SK-N-SH (cell line): ENCODE data around the gene MUSTN1. TPM values are rescaled to one million over a fixed set of nuclear protein-coding genes. Genes with fewer than 3 reads are reported as not detected.

ENCODE experiments used
- CTCF ChIA-PET: fragments of 300-600, 350-600 bp; formaldehyde crosslinking; extraction: SDS; loops from one replicate; lab custom pipeline; 2021; lab: Yijun Ruan, JAX
- POLR2A ChIA-PET: fragments of 350-600 bp; sonication (Branson Sonifier 250); formaldehyde crosslinking; extraction: SDS; loops from one replicate; lab custom pipeline; 2020; ENCODE audit warnings: antibody characterized with exemption, inconsistent platforms; lab: Yijun Ruan, JAX
- DNase-seq: peaks from one replicate; pipeline ENCODE4 v3.0.0; 2012
- H2AFZ ChIP-seq: fragments of 200-600 bp; sonication (generic); 2 replicates; pipeline ENCODE4 v1.8.1; 2016; ENCODE audit warnings: antibody characterized with exemption, mild to moderate bottlenecking, low read depth
- H3F3A ChIP-seq: fragments of 200-600 bp; sonication (generic); replicated peaks from 2 replicates; pipeline ENCODE3; 2016; ENCODE audit warnings: antibody characterized with exemption, mild to moderate bottlenecking; ENCODE audit not compliant: insufficient read depth
- H3K27ac ChIP-seq, 2 experiments: fragments of 200-500 bp in 1 of 2; fragments of 200-600 bp in 1 of 2; sonication (Bioruptor generic) in 1 of 2; sonication (generic), shearing (Covaris generic) in 1 of 2; 2 replicates each; pipeline versions ENCODE4 v1.5.1 to v1.6.1; 2014 to 2016; ENCODE audit warnings: low read depth in 2 of 2, inconsistent platforms in 1 of 2, low read length in 1 of 2, mild to moderate bottlenecking in 1 of 2, mixed read lengths in 1 of 2
- H3K27me3 ChIP-seq: fragments of 200-600 bp; sonication (generic), shearing (Covaris generic); 2 replicates; pipeline ENCODE4 v1.6.1; 2016; ENCODE audit warnings: mixed run types; ENCODE audit not compliant: insufficient read depth
- H3K36me3 ChIP-seq, 2 experiments: fragments of 200-500 bp in 1 of 2; fragments of 200-600 bp in 1 of 2; sonication (Bioruptor generic) in 1 of 2; sonication (generic) in 1 of 2; replicated peaks in 1 of 2; 2 replicates each; pipeline versions ENCODE3 to v1.5.1; 2014 to 2016; ENCODE audit warnings: low read length in 1 of 2, mild to moderate bottlenecking in 1 of 2; ENCODE audit not compliant: insufficient read depth in 2 of 2, control insufficient read depth in 1 of 2
- H3K4me1 ChIP-seq, 2 experiments: fragments of 200-500 bp in 1 of 2; fragments of 200-600 bp in 1 of 2; sonication (Bioruptor generic) in 1 of 2; sonication (generic), shearing (Covaris generic) in 1 of 2; 2 replicates each; pipeline versions ENCODE4 v1.5.1 to v1.6.1; 2014 to 2016; ENCODE audit warnings: low read depth in 1 of 2, low read length in 1 of 2, mixed run types in 1 of 2; ENCODE audit not compliant: insufficient read depth in 2 of 2, control insufficient read depth in 1 of 2
- H3K4me2 ChIP-seq: fragments of 200-600 bp; sonication (generic), shearing (Covaris generic); 2 replicates; pipeline ENCODE4 v1.6.1; 2017; ENCODE audit warnings: mixed run types
- H3K4me3 ChIP-seq, 2 experiments: fragments of 200-500 bp in 1 of 2; fragments of 200-600 bp in 1 of 2; sonication (Bioruptor generic) in 1 of 2; sonication (generic), shearing (Covaris generic) in 1 of 2; 2 replicates each; pipeline versions ENCODE4 v1.5.1 to v1.8.1; 2014 to 2016; ENCODE audit warnings: low read depth in 2 of 2, inconsistent platforms in 1 of 2, low read length in 1 of 2, mild to moderate bottlenecking in 1 of 2, mixed read lengths in 1 of 2, moderate library complexity in 1 of 2
- H3K79me2 ChIP-seq: fragments of 200-600 bp; sonication (generic); 2 replicates; pipeline ENCODE4 v1.8.1; 2017; ENCODE audit warnings: mild to moderate bottlenecking; ENCODE audit not compliant: insufficient read depth
- H3K9ac ChIP-seq: fragments of 200-600 bp; sonication (generic); 2 replicates; pipeline ENCODE4 v1.6.1; 2017; ENCODE audit warnings: mixed run types
- H3K9me2 ChIP-seq: fragments of 200-600 bp; sonication (generic); 2 replicates; pipeline ENCODE4 v1.6.1; 2017; ENCODE audit warnings: mixed run types
- H3K9me3 ChIP-seq: fragments of 200-600 bp; sonication (generic); 2 replicates; pipeline ENCODE4 v1.6.1; 2017; ENCODE audit warnings: mixed run types, mild to moderate bottlenecking, moderate library complexity
- H4K20me1 ChIP-seq: fragments of 200-600 bp; sonication (generic); 2 replicates; pipeline ENCODE4 v1.6.1; 2017; ENCODE audit warnings: mild to moderate bottlenecking, mixed run types; ENCODE audit not compliant: insufficient read depth
- CTCF ChIP-seq: fragments of 200-600 bp; sonication (generic); IDR thresholded peaks from 2 replicates; pipeline ENCODE4 v1.6.1; 2017; ENCODE audit warnings: antibody characterized with exemption, mild to moderate bottlenecking, moderate library complexity
- EP300 ChIP-seq, 2 experiments: IDR thresholded peaks; 2 replicates each; pipeline versions ENCODE4 v1.4.0 to v1.6.1; 2012; ENCODE audit warnings: borderline replicate concordance in 1 of 2, low read depth in 1 of 2, low read length in 1 of 2
- EZH2phosphoT487 ChIP-seq: fragments of 200-600 bp; sonication (generic); IDR thresholded peaks from 2 replicates; pipeline ENCODE4 v1.6.1; 2017; ENCODE audit warnings: low read depth, mixed run types, mild to moderate bottlenecking, antibody characterized with exemption, moderate library complexity, borderline replicate concordance
- GABPA ChIP-seq: IDR thresholded peaks from 2 replicates; pipeline ENCODE4 v1.4.0; 2012; ENCODE audit warnings: low read depth, mild to moderate bottlenecking
- JUND ChIP-seq: IDR thresholded peaks from 2 replicates; pipeline ENCODE4 v1.4.0; 2012
- RAD21 ChIP-seq: IDR thresholded peaks from 2 replicates; pipeline ENCODE4 v1.6.1; 2012; ENCODE audit warnings: mild to moderate bottlenecking, low read length
- RCOR1 ChIP-seq: fragments of 150-350 bp; IDR thresholded peaks from 2 replicates; pipeline ENCODE4 v1.6.1; 2017; ENCODE audit warnings: antibody characterized with exemption, low read length
- SIN3A ChIP-seq: IDR thresholded peaks from 2 replicates; pipeline ENCODE4 v1.6.1; 2012; ENCODE audit warnings: low read depth, mild to moderate bottlenecking, low read length, moderate library complexity, borderline replicate concordance
- TAF1 ChIP-seq: IDR thresholded peaks from 2 replicates; pipeline ENCODE4 v1.6.1; 2012; ENCODE audit warnings: low read depth, mild to moderate bottlenecking, low read length, moderate library complexity, borderline replicate concordance
- USF1 ChIP-seq: IDR thresholded peaks from 2 replicates; pipeline ENCODE4 v1.4.0; 2012; ENCODE audit warnings: low read depth, borderline replicate concordance
- YY1 ChIP-seq: IDR thresholded peaks from 2 replicates; pipeline ENCODE4 v1.4.0; 2012; ENCODE audit warnings: low read depth, mild to moderate bottlenecking
- WGBS: methylation state at CpG from one replicate; pipeline ENCODE4 v1.1.6; 2017; ENCODE audit warnings: low lambda C conversion rate; 5-methylcytosine and 5-hydroxymethylcytosine counted together
- polyA plus RNA-seq, 3 experiments: library from polyadenylated mRNA; depleted of rRNA; stranded (reverse); fragments of >200 nt; gene quantifications; 2 replicates each; pipeline ENCODE4 v1.2.3, GENCODE V29; 2012
- TF ChIP-seq, protein P1 (sequence below): fragments of 150-350 bp; IDR thresholded peaks from 2 replicates; pipeline ENCODE4 v1.6.1; 2016; ENCODE audit warnings: mild to moderate bottlenecking, low read depth, low read length
- TF ChIP-seq, protein P2 (sequence below): fragments of 150-350 bp; IDR thresholded peaks from 2 replicates; pipeline ENCODE4 v1.6.1; 2017; ENCODE audit warnings: antibody characterized with exemption, low read length, low read depth, borderline replicate concordance
- TF ChIP-seq, protein P3 (sequence below): IDR thresholded peaks from 2 replicates; pipeline ENCODE4 v1.4.0; 2012; ENCODE audit warnings: low read depth

Gene MUSTN1
- polyA plus RNA-seq, 1 of the 3 experiments (the other 2 are of a cell fraction) = 0.54 TPM

- no peaks in the 10 kb centered on the region for H3K79me2 ChIP-seq
- H3K4me1 ChIP-seq = peaks cover 0 to 3% of the 10 kb centered on the region in 2 experiments; a peak in 1 of 4 replicates
- H3K4me3 ChIP-seq = no peak overlapping the region
- CTCF ChIA-PET = interaction anchor here (1.0 to 9.8 kb wide), 9 partner anchors 9 to 350 kb away, joined by 3 to 73 read pairs (median 4); partner anchors contain the start of genes ITIH4 and MUSTN1
- H4K20me1 ChIP-seq = peaks cover 3% of the 10 kb centered on the region; the same call in 1 of the 2 replicates
- 81% methylated on average over 15 of the region's 15 CpGs for WGBS
- H3K27me3 ChIP-seq = no peaks in the 10 kb centered on the region
- H3K4me2 ChIP-seq = no peak overlapping the region
- no peak overlapping the region for H3K9ac ChIP-seq
- no peaks in the 10 kb centered on the region for H3K9me3 ChIP-seq
- H3K27ac ChIP-seq = no peak overlapping the region
- H3F3A ChIP-seq = no peaks in the 10 kb centered on the region
- H3K36me3 ChIP-seq = peaks cover 0 to 35% of the 10 kb centered on the region in 2 experiments
- no peaks in the 10 kb centered on the region for H3K9me2 ChIP-seq
- H2AFZ ChIP-seq = no peak overlapping the region
- DNase-seq = no peak
- POLR2A ChIA-PET = no interaction called here
- TF ChIP-seq RCOR1 (no peak), YY1 (no peak), GABPA (no peak), JUND (no peak), TAF1 (no peak), SIN3A (no peak), EZH2phosphoT487 (no peak), USF1 (no peak), RAD21 (no peak)
- TF ChIP-seq, protein P1, sequence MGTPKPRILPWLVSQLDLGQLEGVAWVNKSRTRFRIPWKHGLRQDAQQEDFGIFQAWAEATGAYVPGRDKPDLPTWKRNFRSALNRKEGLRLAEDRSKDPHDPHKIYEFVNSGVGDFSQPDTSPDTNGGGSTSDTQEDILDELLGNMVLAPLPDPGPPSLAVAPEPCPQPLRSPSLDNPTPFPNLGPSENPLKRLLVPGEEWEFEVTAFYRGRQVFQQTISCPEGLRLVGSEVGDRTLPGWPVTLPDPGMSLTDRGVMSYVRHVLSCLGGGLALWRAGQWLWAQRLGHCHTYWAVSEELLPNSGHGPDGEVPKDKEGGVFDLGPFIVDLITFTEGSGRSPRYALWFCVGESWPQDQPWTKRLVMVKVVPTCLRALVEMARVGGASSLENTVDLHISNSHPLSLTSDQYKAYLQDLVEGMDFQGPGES = no peak
- TF ChIP-seq, protein P2, sequence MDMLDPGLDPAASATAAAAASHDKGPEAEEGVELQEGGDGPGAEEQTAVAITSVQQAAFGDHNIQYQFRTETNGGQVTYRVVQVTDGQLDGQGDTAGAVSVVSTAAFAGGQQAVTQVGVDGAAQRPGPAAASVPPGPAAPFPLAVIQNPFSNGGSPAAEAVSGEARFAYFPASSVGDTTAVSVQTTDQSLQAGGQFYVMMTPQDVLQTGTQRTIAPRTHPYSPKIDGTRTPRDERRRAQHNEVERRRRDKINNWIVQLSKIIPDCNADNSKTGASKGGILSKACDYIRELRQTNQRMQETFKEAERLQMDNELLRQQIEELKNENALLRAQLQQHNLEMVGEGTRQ = no peak
- TF ChIP-seq, protein P3, sequence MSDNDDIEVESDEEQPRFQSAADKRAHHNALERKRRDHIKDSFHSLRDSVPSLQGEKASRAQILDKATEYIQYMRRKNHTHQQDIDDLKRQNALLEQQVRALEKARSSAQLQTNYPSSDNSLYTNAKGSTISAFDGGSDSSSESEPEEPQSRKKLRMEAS = no peak
Observed at GRCh38 chr3:52846432-52846965, 11.7 kb upstream of the MUSTN1 start.

DNA sequence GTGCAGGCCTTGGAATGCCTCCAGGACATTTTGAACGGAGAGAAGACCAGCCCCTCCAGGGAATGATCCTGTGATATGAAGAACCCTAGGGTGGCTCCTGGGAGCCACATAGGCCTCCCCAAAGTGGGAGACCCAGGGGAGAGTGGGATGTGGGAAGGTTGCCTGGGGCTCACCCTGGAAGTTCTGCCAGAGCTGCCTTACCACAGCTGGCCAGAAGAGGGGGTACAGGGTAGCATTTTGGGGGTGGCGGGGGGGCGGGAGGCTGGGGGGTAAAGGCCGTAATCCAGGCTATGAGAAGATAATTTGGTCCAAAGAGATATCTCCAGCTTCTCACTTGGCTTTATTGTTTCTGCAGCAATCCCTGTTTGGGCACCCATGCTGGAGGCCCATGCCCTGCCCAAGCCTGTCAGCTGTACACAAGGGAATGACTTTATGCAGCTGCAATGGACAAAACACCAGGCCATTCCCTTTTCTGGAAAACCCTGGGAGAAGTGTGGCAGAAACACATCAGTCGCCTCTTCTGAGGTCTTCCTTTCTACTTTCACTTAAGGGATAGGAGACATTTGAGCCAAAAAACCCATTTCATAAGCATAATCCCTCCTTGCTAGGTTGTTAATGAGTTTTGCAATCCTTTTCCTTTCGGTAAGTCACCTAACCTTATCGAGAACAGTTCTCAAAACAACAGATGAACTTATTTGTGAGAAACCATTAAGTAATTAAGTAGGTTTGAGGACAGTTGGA is 11.0 kb upstream of the MUSTN1 start:
- Histone ChIP-seq H3K4me2 (no peak overlapping the region), H3K27me3 (no peaks in the 10 kb centered on the region), H2AFZ (no peak overlapping the region), H3K9ac (no peak overlapping the region), H3K27ac (no peak overlapping the region), H3K36me3 (peaks cover 0 to 35% of the 10 kb centered on the region in 2 experiments), H3K9me3 (no peaks in the 10 kb centered on the region), H3K4me3 (no peak overlapping the region), H3K4me1 (no peaks in the 10 kb centered on the region), H3K9me2 (no peaks in the 10 kb centered on the region), H3K79me2 (no peaks in the 10 kb centered on the region), H4K20me1 (peaks cover 3% of the 10 kb centered on the region; the same call in 1 of the 2 replicates), H3F3A (no peaks in the 10 kb centered on the region)
- 81% methylated on average over 7 of the region's 7 CpGs for WGBS
- ChIA-PET POLR2A (no interaction called here), CTCF (interaction anchor here (1.0 to 9.8 kb wide), 10 partner anchors 10 to 351 kb away, joined by 3 to 73 read pairs (median 4); partner anchors contain the start of gene ITIH4)
- TF ChIP-seq CTCF (peak; percentile 50), EP300 (IDR thresholded peaks at IDR 0.05; ENCODE audit: borderline replicate concordance in 1 of 2, low read depth in 1 of 2, low read length in 1 of 2) (no peak)
- peak; percentile 66 for DNase-seq
